Measurements from ENCODE around the gene PPP1R12C.
"Not testable (repeated sequence)": the region's sequence is repeated elsewhere in the genome, so short reads cannot be mapped to it uniquely, and the experiment has no call there.

PPP1R12C gene

DNA sequence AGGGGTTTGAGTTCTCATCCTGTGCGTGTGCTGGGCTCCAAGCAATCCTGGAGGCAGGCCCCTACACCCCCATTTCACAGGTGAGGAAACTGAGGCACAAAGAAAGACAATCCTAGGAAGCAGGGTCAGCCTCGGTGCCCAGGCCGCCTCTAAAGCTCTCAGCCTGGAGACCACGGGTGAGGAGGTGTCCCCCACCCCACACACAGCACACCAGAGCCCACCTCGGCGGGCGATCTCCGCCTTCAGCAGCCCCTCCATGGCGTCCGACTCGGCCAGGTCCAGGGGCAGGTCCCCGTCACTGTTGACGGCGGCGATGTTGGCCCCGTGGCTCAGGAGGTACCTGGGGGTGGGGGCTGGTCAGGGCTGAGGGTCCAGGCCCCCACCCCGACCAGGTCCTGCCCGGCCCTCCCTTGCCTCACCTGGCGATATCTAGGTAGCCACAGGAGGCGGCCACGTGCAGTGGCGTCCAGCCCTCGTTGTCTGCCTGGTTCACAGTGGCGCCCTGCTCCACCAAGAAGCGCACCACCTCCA, 5.1 kb downstream of the PPP1R12C start:
- peak; percentile 20 for DNase-seq (ENCODE audit: low spot score)

DNA sequence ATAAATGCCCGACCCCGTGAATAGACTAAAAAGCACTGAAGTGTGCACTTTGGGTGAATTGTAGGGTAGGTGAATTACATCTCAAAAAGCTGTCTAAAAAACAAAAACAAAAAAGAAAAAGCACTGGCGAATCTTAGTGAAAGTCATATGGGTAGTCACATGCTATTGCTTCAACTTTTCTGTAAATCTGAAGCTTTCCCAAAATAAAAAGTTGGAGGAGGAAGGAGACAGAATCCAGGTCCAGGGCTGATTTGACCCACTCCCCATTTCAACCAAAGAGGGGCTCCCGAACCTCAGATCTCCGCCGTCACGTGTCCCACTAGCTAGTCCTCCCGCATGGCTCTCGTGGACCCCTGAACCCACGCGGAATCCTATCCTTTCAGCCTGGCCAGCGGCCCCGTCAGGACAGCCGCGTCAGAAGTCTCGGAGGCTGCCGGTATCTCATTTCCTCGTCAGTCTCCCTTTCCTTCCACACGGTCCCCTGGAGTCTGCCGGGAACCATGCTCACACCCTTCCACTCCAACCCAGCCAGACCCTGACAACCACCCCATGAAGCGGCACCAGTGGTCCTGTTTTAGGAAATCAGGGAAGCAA, 6.1 kb downstream of the PPP1R12C start:
- peak; percentile 17 for DNase-seq (ENCODE audit: low spot score)

DNA sequence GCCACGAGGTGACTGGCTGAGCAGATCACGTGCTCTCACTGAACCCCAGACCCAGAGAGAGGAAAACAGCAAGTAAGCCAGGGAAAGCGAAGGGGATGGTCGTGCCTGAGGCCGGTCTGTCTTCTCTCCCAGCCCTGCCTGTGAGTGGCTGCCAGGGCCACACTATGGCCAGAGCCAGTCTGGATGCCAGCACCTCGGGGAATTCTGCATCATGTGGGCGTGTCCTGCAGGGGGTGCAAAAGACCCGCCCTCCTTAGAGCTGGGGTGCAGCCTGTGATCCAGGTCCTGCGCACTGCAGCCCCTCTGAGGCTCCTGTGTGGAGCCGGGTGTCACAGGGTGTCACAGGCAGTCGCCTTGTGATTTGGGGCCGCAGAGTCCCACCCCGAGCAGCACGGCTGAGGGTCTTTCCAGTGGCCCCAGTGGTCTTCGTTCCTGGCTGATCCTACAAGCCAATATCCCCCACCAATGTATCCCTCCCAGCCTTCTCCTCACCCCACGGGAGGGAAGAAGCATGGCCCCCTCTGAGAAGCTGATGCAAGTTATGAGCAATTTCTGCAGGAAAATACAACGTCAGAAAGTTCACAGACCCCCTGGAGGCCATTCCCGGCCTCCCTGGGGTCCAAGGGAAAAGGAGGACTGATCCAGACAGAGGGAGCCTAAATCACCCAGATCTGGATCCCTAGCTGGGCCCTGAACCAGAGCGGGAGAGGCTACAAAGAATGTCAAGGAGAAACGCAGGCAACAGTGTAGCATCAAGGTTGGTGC, 7.7 kb downstream of the PPP1R12C start:
- peak; percentile 29 for DNase-seq (ENCODE audit: low spot score)

- DNase-seq (ENCODE audit: low spot score), result not testable (repeated sequence)
Measured at GRCh38 chr19:55107252-55107651, 10.2 kb downstream of the PPP1R12C start.

GRCh38 chr19:55106591-55106990, 10.8 kb downstream of the PPP1R12C start:
- no peak for DNase-seq (ENCODE audit: low spot score)

GRCh38 chr19:55105237-55105636, 12.2 kb downstream of the PPP1R12C start:
- DNase-seq (ENCODE audit: low spot score), result no peak

DNA sequence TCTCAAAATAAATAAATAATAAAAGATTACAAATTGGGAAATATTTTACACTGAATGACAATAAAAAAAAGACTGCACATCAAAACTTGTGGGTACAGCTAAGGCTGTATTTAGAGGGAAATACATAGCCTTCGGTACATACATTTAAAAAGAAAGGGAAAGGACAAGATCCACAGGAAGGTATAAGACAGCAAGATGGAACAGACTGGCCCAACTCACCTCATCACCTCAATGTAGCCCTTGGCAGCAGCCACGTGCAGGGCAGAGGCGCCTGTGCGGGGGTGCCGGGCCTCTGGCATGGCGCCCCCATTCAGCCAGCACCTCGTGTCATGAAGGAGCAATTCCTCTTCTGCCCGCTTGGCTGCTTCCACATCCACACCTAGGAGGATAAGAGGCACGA, 14.2 kb downstream of the PPP1R12C start:
- DNase-seq (ENCODE audit: low spot score), result no peak

GRCh38 chr19:55101261-55101660, 16.2 kb downstream of the PPP1R12C start:
- DNase-seq (ENCODE audit: low spot score), result no peak

- DNase-seq (ENCODE audit: low spot score), result no peak
Measured at GRCh38 chr19:55099557-55100506, 17.6 kb downstream of the PPP1R12C start.

GRCh38 chr19:55098716-55099556, 18.5 kb downstream of the PPP1R12C start:
- no peak for DNase-seq (ENCODE audit: low spot score)

DNA sequence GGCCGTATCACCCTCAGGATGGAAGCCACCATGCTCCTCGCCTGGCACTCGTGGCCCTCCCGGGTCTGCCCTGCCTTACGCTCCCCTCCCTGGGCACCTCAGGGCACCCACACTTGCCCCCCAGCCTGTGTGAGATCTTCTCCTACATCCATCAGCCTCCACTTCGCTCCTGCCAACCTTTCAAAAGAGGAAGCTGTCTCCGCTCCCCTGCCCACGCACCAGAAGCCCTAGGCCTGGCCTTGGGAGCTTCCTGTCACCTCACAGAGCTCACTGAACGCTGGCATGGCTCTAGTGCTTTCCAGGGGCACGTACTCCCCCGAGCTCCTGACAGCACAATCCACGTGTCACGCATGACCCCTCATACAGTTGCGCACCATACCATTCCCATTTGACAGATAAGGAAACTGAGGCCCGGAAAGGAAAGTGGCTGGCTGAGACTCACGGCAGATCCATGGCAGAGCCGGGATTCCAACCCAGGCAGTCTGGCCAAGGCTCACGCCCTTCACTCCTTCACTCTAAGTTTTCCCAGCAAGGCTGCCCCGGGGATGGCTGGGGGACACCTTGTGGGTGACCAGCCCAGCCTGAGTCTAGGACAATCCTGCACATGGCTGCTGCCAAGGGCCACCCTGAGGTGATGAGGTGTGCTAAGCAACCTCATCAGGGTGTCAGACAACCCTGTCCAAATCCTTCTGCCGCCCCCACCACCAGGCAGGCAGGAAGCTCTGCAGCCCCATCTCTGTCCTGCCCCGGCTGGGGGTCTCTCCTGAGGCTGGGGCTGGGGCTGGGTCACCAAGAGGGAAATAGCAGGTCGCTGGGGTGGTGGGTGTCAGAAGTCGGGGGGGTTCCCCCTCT, 19.3 kb downstream of the PPP1R12C start:
- no peak for DNase-seq (ENCODE audit: low spot score)

GRCh38 chr19:55096061-55096701, 21.3 kb downstream of the PPP1R12C start:
- DNase-seq (ENCODE audit: low spot score), result no peak

DNA sequence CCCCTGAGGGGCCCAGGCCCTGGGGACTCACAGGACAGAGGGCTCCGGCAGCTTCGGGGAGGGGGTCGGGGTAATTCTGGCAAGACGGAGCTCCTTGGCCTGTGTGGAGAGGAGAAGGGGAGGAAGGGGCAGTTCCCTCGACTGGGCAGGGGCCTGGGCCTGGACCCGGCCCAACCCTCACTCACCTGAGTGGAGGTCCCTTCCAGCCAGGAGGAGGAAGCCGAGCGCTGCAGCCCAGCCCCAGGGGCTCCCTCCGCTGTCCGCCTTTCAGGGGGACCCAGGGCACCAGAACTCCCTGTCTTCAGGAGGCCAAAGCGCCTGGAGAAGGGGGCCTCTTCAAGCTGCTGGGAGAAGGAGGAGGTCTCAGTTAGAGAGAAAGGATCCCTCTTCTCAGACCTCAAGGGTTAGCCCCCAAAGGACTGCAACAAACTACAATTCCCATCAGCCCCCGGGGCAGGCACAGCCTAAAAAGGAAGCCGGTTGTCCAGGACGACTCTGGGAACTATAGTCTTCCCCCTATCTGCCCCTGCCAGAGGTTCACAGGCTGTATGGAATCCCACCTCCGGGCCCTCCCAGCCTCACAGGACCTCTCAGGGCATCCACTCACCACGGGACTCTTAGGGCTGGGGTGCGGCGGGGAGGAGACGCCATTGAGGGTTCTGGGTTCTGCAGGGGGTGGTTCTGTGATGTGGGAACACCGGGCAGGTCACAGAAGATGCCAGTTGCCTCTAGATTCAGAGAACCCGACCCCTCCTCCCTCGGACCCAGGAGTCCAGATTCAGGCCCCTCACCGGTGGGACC, 22.0 kb downstream of the PPP1R12C start:
- no peak for DNase-seq (ENCODE audit: low spot score)

- no peak for DNase-seq (ENCODE audit: low spot score)
Measured at GRCh38 chr19:55094456-55095259, 22.8 kb downstream of the PPP1R12C start.

GRCh38 chr19:55092423-55093318, 24.8 kb downstream of the PPP1R12C start:
- DNase-seq (ENCODE audit: low spot score), result no peak

DNA sequence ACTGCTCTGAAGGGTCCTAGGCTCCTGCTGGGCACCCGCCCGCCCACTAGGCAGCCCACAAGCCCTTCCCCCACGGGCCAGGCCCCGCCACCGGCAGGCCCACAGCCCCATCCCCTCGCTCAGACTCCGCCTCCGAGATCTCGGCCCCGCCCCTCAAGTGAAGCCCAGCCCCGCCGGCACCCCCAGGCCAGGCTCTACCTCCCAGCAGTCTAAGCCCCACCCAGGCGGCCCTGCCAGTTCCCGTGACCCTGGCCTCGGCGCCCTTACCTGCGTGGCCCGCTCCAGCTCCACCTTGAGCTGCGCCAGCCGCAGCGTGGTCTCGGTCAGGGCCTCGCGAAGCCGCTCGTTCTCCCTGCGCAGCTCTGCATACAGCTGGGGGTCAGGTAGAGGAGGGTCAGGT, 25.5 kb downstream of the PPP1R12C start:
- no peak for DNase-seq (ENCODE audit: low spot score)

Measured in D341Med (cell line).